Central memory CD4-positive, alpha-beta T cell (primary cell): ENCODE results near the gene DLG2.
"Not testable (repeated sequence)": the region's sequence is repeated elsewhere in the genome, so short reads cannot be mapped to it uniquely, and the experiment has no call there.

ENCODE experiments used
- DNase-seq: peaks from one replicate; pipeline ENCODE4 v3.0.0; 2022

The DLG2 gene

GRCh38 chr11:85096939-85097338, 530.2 kb downstream of the DLG2 start:
- DNase-seq = no peak

- DNase-seq = no peak
Measured at GRCh38 chr11:85095239-85095638, 531.9 kb downstream of the DLG2 start.

- DNase-seq = no peak
Measured at GRCh38 chr11:85094795-85095194, 532.3 kb downstream of the DLG2 start.

GRCh38 chr11:85089654-85090053, 537.5 kb downstream of the DLG2 start:
- no peak for DNase-seq

GRCh38 chr11:85088286-85088685, 538.9 kb downstream of the DLG2 start:
- no peak for DNase-seq

- DNase-seq = no peak
Measured at GRCh38 chr11:85086504-85087284, 540.5 kb downstream of the DLG2 start.

- no peak for DNase-seq
Measured at GRCh38 chr11:85076535-85077330, 550.4 kb downstream of the DLG2 start.

- no peak for DNase-seq
Measured at GRCh38 chr11:85062659-85063058, 564.5 kb downstream of the DLG2 start.

- no peak for DNase-seq
Measured at GRCh38 chr11:85052636-85053035, 574.5 kb downstream of the DLG2 start.

- DNase-seq = no peak
Measured at GRCh38 chr11:85048801-85049200, 578.3 kb downstream of the DLG2 start.

- DNase-seq = no peak
Measured at GRCh38 chr11:85045716-85046115, 581.4 kb downstream of the DLG2 start.

GRCh38 chr11:85044911-85045310, 582.2 kb downstream of the DLG2 start:
- no peak for DNase-seq

GRCh38 chr11:85042361-85042760, 584.8 kb downstream of the DLG2 start:
- no peak for DNase-seq

- no peak for DNase-seq
Measured at GRCh38 chr11:85040166-85040565, 587.0 kb downstream of the DLG2 start.

- DNase-seq = no peak
Measured at GRCh38 chr11:85029964-85030363, 597.2 kb downstream of the DLG2 start.

- no peak for DNase-seq
Measured at GRCh38 chr11:85028329-85029101, 598.6 kb downstream of the DLG2 start.

GRCh38 chr11:85027346-85027745, 599.8 kb downstream of the DLG2 start:
- no peak for DNase-seq

- no peak for DNase-seq
Measured at GRCh38 chr11:85021058-85021457, 606.1 kb downstream of the DLG2 start.

GRCh38 chr11:84993386-84993785, 633.8 kb downstream of the DLG2 start:
- no peak for DNase-seq

- DNase-seq = no peak
Measured at GRCh38 chr11:84990141-84990540, 637.0 kb downstream of the DLG2 start.

GRCh38 chr11:84987686-84988187, 639.4 kb downstream of the DLG2 start:
- not testable (repeated sequence) for DNase-seq

- DNase-seq = no peak
Measured at GRCh38 chr11:84981301-84981700, 645.8 kb downstream of the DLG2 start.

GRCh38 chr11:84969103-84969502, 658.0 kb downstream of the DLG2 start:
- DNase-seq = no peak
